Measurements from ENCODE around the gene LCE3B. TPM values are rescaled to one million over a fixed set of nuclear protein-coding genes. Genes with fewer than 3 reads are reported as not detected.

The LCE3B gene
- total RNA-seq, 1 donor from 2014 or later = not detected

- DNase-seq (ENCODE audit: extremely low spot score, unreplicated experiment) = no peak
- no peak for TF ChIP-seq CTCF (IDR thresholded peaks at IDR 0.05)
- H3K27ac Mint-ChIP-seq (ENCODE audit: unreplicated experiment) = no peak overlapping the region
- H3K36me3 Mint-ChIP-seq (ENCODE audit: unreplicated experiment) = no peaks in the 10 kb centered on the region
- no peaks in the 10 kb centered on the region for H3K9me3 Mint-ChIP-seq (ENCODE audit: unreplicated experiment)
- no peaks in the 10 kb centered on the region for H3K4me1 Mint-ChIP-seq (ENCODE audit: unreplicated experiment)
- no peaks in the 10 kb centered on the region for H3K27me3 Mint-ChIP-seq (ENCODE audit: unreplicated experiment)
- H3K4me3 Mint-ChIP-seq (ENCODE audit: unreplicated experiment) = no peak overlapping the region
These were observed 42.8 kb downstream of the LCE3B start for GRCh38 chr1:152656459-152656858.

GRCh38 chr1:152657677-152658076 is 44.1 kb downstream of the LCE3B start:
- no peaks in the 10 kb centered on the region for H3K9me3 Mint-ChIP-seq (ENCODE audit: unreplicated experiment)
- H3K27me3 Mint-ChIP-seq (ENCODE audit: unreplicated experiment) = no peaks in the 10 kb centered on the region
- H3K4me3 Mint-ChIP-seq (ENCODE audit: unreplicated experiment) = no peak overlapping the region
- no peak overlapping the region for H3K27ac Mint-ChIP-seq (ENCODE audit: unreplicated experiment)
- H3K4me1 Mint-ChIP-seq (ENCODE audit: unreplicated experiment) = no peaks in the 10 kb centered on the region
- TF ChIP-seq CTCF (IDR thresholded peaks at IDR 0.05) = no peak
- H3K36me3 Mint-ChIP-seq (ENCODE audit: unreplicated experiment) = no peaks in the 10 kb centered on the region
- no peak for DNase-seq (ENCODE audit: extremely low spot score, unreplicated experiment)

GRCh38 chr1:152658649-152659048 is 45.0 kb downstream of the LCE3B start:
- Mint-ChIP-seq H3K36me3 (ENCODE audit: unreplicated experiment) (no peaks in the 10 kb centered on the region), H3K4me1 (ENCODE audit: unreplicated experiment) (no peaks in the 10 kb centered on the region), H3K4me3 (ENCODE audit: unreplicated experiment) (no peak overlapping the region), H3K27me3 (ENCODE audit: unreplicated experiment) (no peaks in the 10 kb centered on the region), H3K9me3 (ENCODE audit: unreplicated experiment) (no peaks in the 10 kb centered on the region), H3K27ac (ENCODE audit: unreplicated experiment) (no peak overlapping the region)
- DNase-seq (ENCODE audit: extremely low spot score, unreplicated experiment) = no peak
- TF ChIP-seq CTCF (IDR thresholded peaks at IDR 0.05) = no peak

GRCh38 chr1:152663098-152663497 is 49.5 kb downstream of the LCE3B start, which contains the start of gene LCE2D:
Gene LCE2D, plus strand, starts transcription at chr1:152663380. Its CDS starts 726 bp downstream, at chr1:152664106.
- no peak for TF ChIP-seq CTCF (IDR thresholded peaks at IDR 0.05)
- Mint-ChIP-seq H3K36me3 (ENCODE audit: unreplicated experiment) (no peaks in the 10 kb centered on the region), H3K27ac (ENCODE audit: unreplicated experiment) (no peak within 1 kb of the TSS), H3K4me3 (ENCODE audit: unreplicated experiment) (no peak within 1 kb of the TSS), H3K9me3 (ENCODE audit: unreplicated experiment) (peaks cover 4% of the 10 kb centered on the region), H3K27me3 (ENCODE audit: unreplicated experiment) (no peaks in the 10 kb centered on the region), H3K4me1 (ENCODE audit: unreplicated experiment) (no peaks in the 10 kb centered on the region)
- no peak for DNase-seq (ENCODE audit: extremely low spot score, unreplicated experiment)

Other genes starting within 250 kb of the LCE3B start
- gene CRNN, start 199.5 kb upstream of the LCE3B start, total RNA-seq = not detected in 2 replicates
- not detected in 2 replicates for gene LCE5A, start 103.0 kb upstream of the LCE3B start, total RNA-seq
- gene CRCT1, start 99.3 kb upstream of the LCE3B start, total RNA-seq = not detected in 2 replicates
- gene LCE3E, start 47.0 kb upstream of the LCE3B start, total RNA-seq = not detected in 2 replicates
- not detected in 2 replicates for gene LCE3D, start 33.3 kb upstream of the LCE3B start, total RNA-seq
- gene LCE3C, start 13.6 kb upstream of the LCE3B start, total RNA-seq = not detected in 2 replicates
- gene LCE3A, start 9.3 kb downstream of the LCE3B start, total RNA-seq = not detected in 2 replicates
- gene LCE2D, start 49.6 kb downstream of the LCE3B start, total RNA-seq = not detected in 2 replicates
- not detected in 2 replicates for gene LCE2C, start 61.5 kb downstream of the LCE3B start, total RNA-seq
- not detected in 2 replicates for gene LCE2B, start 72.3 kb downstream of the LCE3B start, total RNA-seq
- gene LCE2A, start 84.5 kb downstream of the LCE3B start, total RNA-seq = not detected in 2 replicates
- gene LCE4A, start 94.3 kb downstream of the LCE3B start, total RNA-seq = not detected in 2 replicates
- not detected in 2 replicates for gene KPRP, start 144.2 kb downstream of the LCE3B start, total RNA-seq
- gene LCE1F, start 161.3 kb downstream of the LCE3B start, total RNA-seq = not detected in 2 replicates
- gene LCE1E, start 172.4 kb downstream of the LCE3B start, total RNA-seq = not detected in 2 replicates
- gene LCE1D, start 182.9 kb downstream of the LCE3B start, total RNA-seq = not detected in 2 replicates
- not detected in 2 replicates for gene LCE1C, start 192.8 kb downstream of the LCE3B start, total RNA-seq
- gene LCE1B, start 198.2 kb downstream of the LCE3B start, total RNA-seq = not detected in 2 replicates
- gene LCE1A, start 213.7 kb downstream of the LCE3B start, total RNA-seq = not detected in 2 replicates
- gene LCE6A, start 229.0 kb downstream of the LCE3B start, total RNA-seq = not detected in 2 replicates
- gene LCE7A, start 246.2 kb downstream of the LCE3B start, total RNA-seq = not detected in 2 replicates

All from osteocyte (in vitro differentiated cells).